Rectal smooth muscle tissue (tissue), 1 donor: Measurements from ENCODE around the gene CELSR2.
"Not testable (repeated sequence)": the region's sequence is repeated elsewhere in the genome, so short reads cannot be mapped to it uniquely, and the experiment has no call there.

ENCODE experiments used
- H3K27ac ChIP-seq: one replicate; pipeline ENCODE4 v1.7.0; 2013; ENCODE audit warnings: low read depth, low read length, inconsistent platforms
- H3K27me3 ChIP-seq: one replicate; pipeline ENCODE4 v1.7.0; 2013; ENCODE audit warnings: low read length; ENCODE audit not compliant: control insufficient read depth, insufficient read depth
- H3K36me3 ChIP-seq: one replicate; pipeline ENCODE4 v1.7.0; 2013; ENCODE audit warnings: low read length; ENCODE audit not compliant: control insufficient read depth, insufficient read depth
- H3K4me1 ChIP-seq: one replicate; pipeline ENCODE4 v1.7.0; 2013; ENCODE audit warnings: low read length; ENCODE audit not compliant: control insufficient read depth, insufficient read depth
- H3K4me3 ChIP-seq: one replicate; pipeline ENCODE4 v1.7.0; 2013; ENCODE audit warnings: low read length
- H3K9ac ChIP-seq: one replicate; pipeline ENCODE4 v1.7.0; 2013; ENCODE audit warnings: low read length

The CELSR2 gene

GRCh38 chr1:109214695-109215623 is 34.4 kb upstream of the CELSR2 start:
- Histone ChIP-seq H3K4me3 (peak overlapping the region; percentile 88), H3K9ac (peak overlapping the region; percentile 70), H3K36me3 (no peaks in the 10 kb centered on the region), H3K27me3 (no peaks in the 10 kb centered on the region), H3K27ac (peak overlapping the region; percentile 82), H3K4me1 (peaks cover 11% of the 10 kb centered on the region)

- peaks cover 11% of the 10 kb centered on the region for H3K4me1 ChIP-seq
- H3K9ac ChIP-seq: no peak overlapping the region
- H3K36me3 ChIP-seq: no peaks in the 10 kb centered on the region
- H3K27ac ChIP-seq: no peak overlapping the region
- H3K4me3 ChIP-seq: no peak overlapping the region
- H3K27me3 ChIP-seq: no peaks in the 10 kb centered on the region
Observed at GRCh38 chr1:109216662-109217061, 32.7 kb upstream of the CELSR2 start.

GRCh38 chr1:109218516-109218915 is 30.8 kb upstream of the CELSR2 start:
- Histone ChIP-seq H3K4me3 (no peak overlapping the region), H3K4me1 (peaks cover 11% of the 10 kb centered on the region), H3K36me3 (peaks cover 3% of the 10 kb centered on the region), H3K27ac (no peak overlapping the region), H3K27me3 (no peaks in the 10 kb centered on the region), H3K9ac (no peak overlapping the region)

GRCh38 chr1:109221201-109221600 is 28.1 kb upstream of the CELSR2 start:
- H3K36me3 ChIP-seq, H3K4me3 ChIP-seq, H3K9ac ChIP-seq, H3K27me3 ChIP-seq, H3K4me1 ChIP-seq, H3K27ac ChIP-seq: not testable (repeated sequence)

GRCh38 chr1:109225308-109225707 is 24.0 kb upstream of the CELSR2 start:
- Histone ChIP-seq H3K36me3 (peaks cover 18% of the 10 kb centered on the region), H3K27ac (no peak overlapping the region), H3K27me3 (no peaks in the 10 kb centered on the region), H3K4me1 (no peaks in the 10 kb centered on the region), H3K9ac (no peak overlapping the region), H3K4me3 (no peak overlapping the region)

- Histone ChIP-seq H3K36me3 (peaks cover 20% of the 10 kb centered on the region), H3K4me1 (no peaks in the 10 kb centered on the region), H3K4me3 (no peak overlapping the region), H3K27ac (no peak overlapping the region), H3K27me3 (no peaks in the 10 kb centered on the region), H3K9ac (no peak overlapping the region)
Observed at GRCh38 chr1:109225711-109226445, 23.5 kb upstream of the CELSR2 start.

GRCh38 chr1:109228167-109228566 is 21.2 kb upstream of the CELSR2 start:
- H3K4me1 ChIP-seq: no peaks in the 10 kb centered on the region
- no peak overlapping the region for H3K4me3 ChIP-seq
- no peak overlapping the region for H3K9ac ChIP-seq
- peaks cover 36% of the 10 kb centered on the region for H3K36me3 ChIP-seq
- no peak overlapping the region for H3K27ac ChIP-seq
- no peaks in the 10 kb centered on the region for H3K27me3 ChIP-seq

- H3K4me1 ChIP-seq: no peaks in the 10 kb centered on the region
- no peak overlapping the region for H3K4me3 ChIP-seq
- no peaks in the 10 kb centered on the region for H3K27me3 ChIP-seq
- peaks cover 36% of the 10 kb centered on the region for H3K36me3 ChIP-seq
- no peak overlapping the region for H3K9ac ChIP-seq
- no peak overlapping the region for H3K27ac ChIP-seq
Observed at GRCh38 chr1:109229531-109230127, 19.7 kb upstream of the CELSR2 start.

- no peak overlapping the region for H3K9ac ChIP-seq
- H3K36me3 ChIP-seq: peaks cover 48% of the 10 kb centered on the region
- no peaks in the 10 kb centered on the region for H3K27me3 ChIP-seq
- no peak overlapping the region for H3K27ac ChIP-seq
- no peaks in the 10 kb centered on the region for H3K4me1 ChIP-seq
- H3K4me3 ChIP-seq: no peak overlapping the region
Observed at GRCh38 chr1:109231066-109231465, 18.3 kb upstream of the CELSR2 start.

- Histone ChIP-seq H3K27me3 (no peaks in the 10 kb centered on the region), H3K4me3 (no peak overlapping the region), H3K9ac (no peak overlapping the region), H3K4me1 (no peaks in the 10 kb centered on the region), H3K27ac (no peak overlapping the region), H3K36me3 (peaks cover 51% of the 10 kb centered on the region)
Observed at GRCh38 chr1:109235137-109235536, 14.2 kb upstream of the CELSR2 start.

- peaks cover 3% of the 10 kb centered on the region for H3K4me1 ChIP-seq
- peaks cover 31% of the 10 kb centered on the region for H3K36me3 ChIP-seq
- H3K27ac ChIP-seq: no peak overlapping the region
- H3K4me3 ChIP-seq: no peak overlapping the region
- no peaks in the 10 kb centered on the region for H3K27me3 ChIP-seq
- no peak overlapping the region for H3K9ac ChIP-seq
Observed at GRCh38 chr1:109237512-109237911, 11.8 kb upstream of the CELSR2 start.

- peaks cover 28% of the 10 kb centered on the region for H3K36me3 ChIP-seq
Observed at GRCh38 chr1:109238382-109238781, 11.0 kb upstream of the CELSR2 start.

More at GRCh38 chr1:109238382-109238781, 11.0 kb upstream of the CELSR2 start:
- no peak overlapping the region for H3K4me3 ChIP-seq
- H3K9ac ChIP-seq: no peak overlapping the region
- H3K4me1 ChIP-seq: peaks cover 3% of the 10 kb centered on the region
- no peak overlapping the region for H3K27ac ChIP-seq
- no peaks in the 10 kb centered on the region for H3K27me3 ChIP-seq
